IPS-18a (cell line): ENCODE results near the gene DLX1.
"Not testable (repeated sequence)": the region's sequence is repeated elsewhere in the genome, so short reads cannot be mapped to it uniquely, and the experiment has no call there.

Experiments
- H3K27ac ChIP-seq: one replicate; pipeline ENCODE4 v1.5.1; 2013; ENCODE audit warnings: low read length
- H3K27me3 ChIP-seq: one replicate; pipeline ENCODE4 v1.6.1; 2013; ENCODE audit warnings: mild to moderate bottlenecking, low read length; ENCODE audit not compliant: control insufficient read depth, insufficient read depth
- H3K36me3 ChIP-seq: one replicate; pipeline ENCODE4 v1.6.1; 2013; ENCODE audit warnings: low read depth, low read length; ENCODE audit not compliant: control insufficient read depth
- H3K4me1 ChIP-seq: one replicate; pipeline ENCODE4 v1.6.1; 2013; ENCODE audit warnings: low read depth, low read length; ENCODE audit not compliant: control insufficient read depth
- H3K4me3 ChIP-seq: one replicate; pipeline ENCODE4 v1.5.1; 2013; ENCODE audit warnings: low read length
- H3K9ac ChIP-seq: one replicate; pipeline ENCODE4 v1.6.1; 2013; ENCODE audit warnings: mild to moderate bottlenecking, low read length, moderate library complexity
- H3K9me3 ChIP-seq: one replicate; pipeline ENCODE4 v1.6.1; 2013; ENCODE audit warnings: low read depth, low read length; ENCODE audit not compliant: control insufficient read depth

Gene DLX1

GRCh38 chr2:172103471-172104272 is 18.4 kb downstream of the DLX1 start:
- H3K9ac ChIP-seq, result no peak overlapping the region
- H3K27me3 ChIP-seq, result peaks cover 98% of the 10 kb centered on the region
- peaks cover 20% of the 10 kb centered on the region for H3K4me1 ChIP-seq

GRCh38 chr2:172105471-172106107 is 20.3 kb downstream of the DLX1 start:
- H3K9ac ChIP-seq, result no peak overlapping the region
- H3K4me3 ChIP-seq, result peak overlapping the region; percentile 58
- H3K27ac ChIP-seq, result no peak overlapping the region
- H3K36me3 ChIP-seq, result no peaks in the 10 kb centered on the region
- H3K9me3 ChIP-seq, result no peaks in the 10 kb centered on the region
- peaks cover 19% of the 10 kb centered on the region for H3K4me1 ChIP-seq
- H3K27me3 ChIP-seq, result peaks cover 98% of the 10 kb centered on the region

More at GRCh38 chr2:172103471-172104272, 18.4 kb downstream of the DLX1 start:
- Histone ChIP-seq H3K9me3 (no peaks in the 10 kb centered on the region), H3K27ac (no peak overlapping the region), H3K4me3 (peak overlapping the region; percentile 25), H3K36me3 (no peaks in the 10 kb centered on the region)

- Histone ChIP-seq H3K4me1 (peaks cover 19% of the 10 kb centered on the region), H3K27ac (no peak overlapping the region), H3K9ac (peak overlapping the region; percentile 1), H3K4me3 (peak overlapping the region; percentile 58), H3K27me3 (peaks cover 96% of the 10 kb centered on the region), H3K36me3 (no peaks in the 10 kb centered on the region), H3K9me3 (no peaks in the 10 kb centered on the region)
These were observed 21.0 kb downstream of the DLX1 start for GRCh38 chr2:172106108-172106961.

- H3K9me3 ChIP-seq, result no peaks in the 10 kb centered on the region
- no peak overlapping the region for H3K9ac ChIP-seq
- no peaks in the 10 kb centered on the region for H3K36me3 ChIP-seq
- no peak overlapping the region for H3K4me3 ChIP-seq
- H3K4me1 ChIP-seq, result peaks cover 13% of the 10 kb centered on the region
- H3K27ac ChIP-seq, result no peak overlapping the region
- peaks cover 88% of the 10 kb centered on the region for H3K27me3 ChIP-seq
These were observed 22.6 kb downstream of the DLX1 start for GRCh38 chr2:172107690-172108586.

- H3K9me3 ChIP-seq, result no peaks in the 10 kb centered on the region
- no peaks in the 10 kb centered on the region for H3K36me3 ChIP-seq
- peaks cover 13% of the 10 kb centered on the region for H3K4me1 ChIP-seq
- no peak overlapping the region for H3K9ac ChIP-seq
- no peak overlapping the region for H3K4me3 ChIP-seq
- H3K27ac ChIP-seq, result no peak overlapping the region
- peaks cover 82% of the 10 kb centered on the region for H3K27me3 ChIP-seq
These were observed 23.3 kb downstream of the DLX1 start for GRCh38 chr2:172108587-172108930.

GRCh38 chr2:172109256-172109987 is 24.1 kb downstream of the DLX1 start:
- Histone ChIP-seq H3K4me1 (peaks cover 13% of the 10 kb centered on the region), H3K36me3 (no peaks in the 10 kb centered on the region), H3K27me3 (peaks cover 73% of the 10 kb centered on the region), H3K9me3 (no peaks in the 10 kb centered on the region), H3K27ac (no peak overlapping the region), H3K9ac (no peak overlapping the region), H3K4me3 (no peak overlapping the region)

- Histone ChIP-seq H3K4me1 (peaks cover 13% of the 10 kb centered on the region), H3K9ac (no peak overlapping the region), H3K4me3 (no peak overlapping the region), H3K36me3 (no peaks in the 10 kb centered on the region), H3K27me3 (peaks cover 68% of the 10 kb centered on the region), H3K9me3 (no peaks in the 10 kb centered on the region), H3K27ac (no peak overlapping the region)
These were observed 24.9 kb downstream of the DLX1 start for GRCh38 chr2:172109988-172110811.

GRCh38 chr2:172113617-172114016 is 28.3 kb downstream of the DLX1 start:
- no peaks in the 10 kb centered on the region for H3K9me3 ChIP-seq
- H3K4me3 ChIP-seq, result no peak overlapping the region
- H3K9ac ChIP-seq, result no peak overlapping the region
- H3K4me1 ChIP-seq, result peaks cover 6% of the 10 kb centered on the region
- H3K27ac ChIP-seq, result no peak overlapping the region
- H3K27me3 ChIP-seq, result peaks cover 34% of the 10 kb centered on the region
- no peaks in the 10 kb centered on the region for H3K36me3 ChIP-seq

- not testable (repeated sequence) for H3K36me3 ChIP-seq, H3K4me3 ChIP-seq, H3K9ac ChIP-seq, H3K27ac ChIP-seq, H3K9me3 ChIP-seq, H3K4me1 ChIP-seq
- peaks cover 29% of the 10 kb centered on the region for H3K27me3 ChIP-seq
These were observed 28.9 kb downstream of the DLX1 start for GRCh38 chr2:172114176-172114575.

GRCh38 chr2:172114579-172114978 is 29.3 kb downstream of the DLX1 start:
- Histone ChIP-seq H3K9me3 (no peaks in the 10 kb centered on the region), H3K36me3 (no peaks in the 10 kb centered on the region), H3K27ac (no peak overlapping the region), H3K4me1 (peaks cover 4% of the 10 kb centered on the region), H3K9ac (no peak overlapping the region), H3K4me3 (no peak overlapping the region), H3K27me3 (peaks cover 25% of the 10 kb centered on the region)
